ENCODE data around the gene BAIAP2L2.
"Not testable (repeated sequence)": the region's sequence is repeated elsewhere in the genome, so short reads cannot be mapped to it uniquely, and the experiment has no call there.

The BAIAP2L2 gene

DNA sequence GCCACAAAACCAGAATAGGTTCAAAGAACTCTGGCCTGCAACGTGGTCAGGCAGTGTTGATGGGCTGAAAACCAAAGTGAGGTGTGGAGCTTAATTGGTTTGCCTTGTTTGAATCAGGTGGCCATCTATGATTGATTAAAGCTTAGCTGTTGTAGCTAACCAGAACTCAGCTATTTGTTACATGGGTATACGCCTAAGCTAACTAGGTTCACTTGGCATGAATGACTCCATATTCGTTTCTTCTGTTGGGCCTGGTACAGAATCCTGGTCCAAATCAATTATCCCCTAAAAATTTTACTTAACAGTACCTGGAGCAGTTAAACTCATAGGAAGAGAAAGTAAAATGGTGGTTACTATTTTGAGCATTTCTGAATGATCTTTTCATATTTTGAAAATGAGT lies 7.7 kb upstream of the BAIAP2L2 start:
- no peaks in the 10 kb centered on the region for H3K27me3 Mint-ChIP-seq
- no peaks in the 10 kb centered on the region for H3K9me3 Mint-ChIP-seq (ENCODE audit: low read depth)
- no peak overlapping the region for H3K27ac Mint-ChIP-seq
- H3K4me3 Mint-ChIP-seq = no peak overlapping the region
- peaks cover 3% of the 10 kb centered on the region for H3K4me1 Mint-ChIP-seq (ENCODE audit: low read depth)
- peaks cover 2% of the 10 kb centered on the region for H3K36me3 Mint-ChIP-seq

DNA sequence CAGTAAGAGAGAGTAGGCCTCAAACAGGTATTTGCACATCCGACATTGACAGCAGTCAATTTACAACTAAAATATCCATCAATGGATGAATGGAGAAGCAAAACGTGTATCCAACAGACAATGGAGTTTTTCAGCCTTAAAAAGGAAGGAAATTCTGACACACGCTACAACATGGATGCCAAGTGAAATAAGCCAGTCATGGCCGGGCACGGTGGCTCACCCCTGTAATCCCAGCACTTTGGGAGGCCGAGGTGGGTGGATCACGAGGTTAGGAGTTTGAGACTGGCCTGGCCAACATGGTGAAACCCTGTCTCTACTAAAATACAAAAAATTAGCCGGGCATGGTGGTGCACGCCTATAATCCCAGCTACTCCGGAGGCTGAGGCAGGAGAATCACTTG lies 7.1 kb upstream of the BAIAP2L2 start:
- H3K36me3 Mint-ChIP-seq; H3K4me1 Mint-ChIP-seq (ENCODE audit: low read depth); H3K4me3 Mint-ChIP-seq; H3K27ac Mint-ChIP-seq; H3K9me3 Mint-ChIP-seq (ENCODE audit: low read depth); H3K27me3 Mint-ChIP-seq: not testable (repeated sequence)

DNA sequence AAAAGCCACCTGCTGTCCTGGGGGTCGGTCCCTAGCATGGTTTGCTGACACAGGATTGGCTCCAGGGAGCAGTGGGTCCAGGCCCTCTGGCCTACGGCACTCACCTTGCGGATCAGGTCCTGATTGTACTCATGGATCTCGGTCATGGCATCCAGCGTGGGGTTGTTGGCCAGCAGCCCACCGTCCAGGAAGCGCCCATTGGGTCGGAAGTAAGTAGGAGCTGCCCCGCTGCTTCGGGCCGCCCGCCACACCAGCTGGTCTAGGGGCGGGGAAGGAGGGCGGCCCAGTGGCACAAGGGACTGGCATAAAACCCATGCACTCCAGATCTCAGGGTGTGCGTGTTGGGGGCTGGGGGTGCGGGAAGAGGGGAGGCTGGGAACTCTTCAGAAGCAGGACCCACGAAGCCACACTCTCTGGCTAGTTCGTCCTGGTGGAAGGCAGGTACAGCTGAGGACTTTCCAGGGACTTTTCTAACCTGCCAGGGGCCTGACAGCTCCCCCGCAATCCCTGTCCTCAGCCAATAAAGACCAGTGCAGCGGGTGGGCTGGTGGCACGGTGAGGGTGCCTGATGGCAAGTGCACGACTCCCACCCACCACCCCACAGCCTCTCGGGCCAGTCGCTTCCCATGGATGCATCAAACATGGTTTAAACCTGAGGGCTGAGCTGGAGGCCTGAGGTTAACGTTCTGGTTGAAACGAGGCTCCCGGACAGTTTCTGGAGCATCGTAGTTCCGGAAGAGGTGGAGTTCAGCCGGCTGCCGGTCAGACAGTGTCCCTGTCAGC lies 5.1 kb upstream of the BAIAP2L2 start:
- H3K4me1 Mint-ChIP-seq (ENCODE audit: low read depth) = peaks cover 3% of the 10 kb centered on the region

DNA sequence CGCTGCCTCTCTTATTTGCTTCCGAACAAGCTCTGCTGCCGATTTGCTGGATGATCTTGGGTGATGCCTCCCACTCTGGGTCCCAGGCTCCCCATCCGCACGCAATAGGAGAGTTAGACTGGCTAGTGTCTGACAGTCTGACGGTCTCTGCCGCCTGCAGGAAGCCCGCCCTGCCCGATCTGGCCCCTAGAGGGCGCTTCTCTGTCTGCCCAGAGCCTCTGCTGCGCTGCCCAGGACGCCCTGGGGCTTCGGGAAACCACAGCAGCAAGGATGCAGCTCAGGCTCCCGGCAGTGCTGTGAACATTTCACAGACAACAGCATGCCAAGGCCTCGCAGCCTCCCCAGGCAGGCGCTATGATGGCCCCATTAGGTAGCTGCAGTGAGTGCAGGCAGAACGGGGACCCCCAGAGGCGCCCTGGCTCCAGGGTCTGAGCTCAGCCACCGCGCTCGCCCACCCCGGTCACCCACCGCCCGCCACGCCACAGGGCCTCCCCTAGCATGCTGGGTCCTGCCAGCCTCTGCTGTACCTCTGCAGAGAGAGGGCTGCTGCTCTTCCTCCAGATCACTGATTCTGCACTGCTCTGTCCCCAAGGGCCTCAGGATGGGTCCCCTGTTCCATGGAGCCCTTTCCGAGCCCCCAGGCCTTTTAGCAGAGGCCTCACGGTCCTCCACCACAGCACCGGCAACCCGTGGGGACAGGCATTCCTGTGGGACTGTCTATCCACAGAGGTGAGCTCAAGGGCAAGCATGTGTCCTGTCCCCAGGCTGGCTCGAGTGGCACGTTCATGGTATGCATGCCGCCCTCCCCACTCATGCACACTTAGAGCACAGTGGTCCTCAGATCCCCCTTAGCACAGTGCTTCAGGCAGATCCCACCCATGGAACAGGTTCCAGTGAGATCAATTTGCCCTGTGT lies 4.3 kb upstream of the BAIAP2L2 start:
- H3K27ac Mint-ChIP-seq = no peak overlapping the region
- no peaks in the 10 kb centered on the region for H3K27me3 Mint-ChIP-seq
- H3K36me3 Mint-ChIP-seq = peaks cover 2% of the 10 kb centered on the region
- H3K4me1 Mint-ChIP-seq (ENCODE audit: low read depth) = peaks cover 3% of the 10 kb centered on the region
- H3K4me3 Mint-ChIP-seq = no peak overlapping the region
- H3K9me3 Mint-ChIP-seq (ENCODE audit: low read depth) = no peaks in the 10 kb centered on the region

More for the DNA sequence above, 5.1 kb upstream of the BAIAP2L2 start:
- H3K27ac Mint-ChIP-seq = no peak overlapping the region
- H3K27me3 Mint-ChIP-seq = no peaks in the 10 kb centered on the region
- H3K36me3 Mint-ChIP-seq = peaks cover 2% of the 10 kb centered on the region
- H3K4me3 Mint-ChIP-seq = no peak overlapping the region
- no peaks in the 10 kb centered on the region for H3K9me3 Mint-ChIP-seq (ENCODE audit: low read depth)

DNA sequence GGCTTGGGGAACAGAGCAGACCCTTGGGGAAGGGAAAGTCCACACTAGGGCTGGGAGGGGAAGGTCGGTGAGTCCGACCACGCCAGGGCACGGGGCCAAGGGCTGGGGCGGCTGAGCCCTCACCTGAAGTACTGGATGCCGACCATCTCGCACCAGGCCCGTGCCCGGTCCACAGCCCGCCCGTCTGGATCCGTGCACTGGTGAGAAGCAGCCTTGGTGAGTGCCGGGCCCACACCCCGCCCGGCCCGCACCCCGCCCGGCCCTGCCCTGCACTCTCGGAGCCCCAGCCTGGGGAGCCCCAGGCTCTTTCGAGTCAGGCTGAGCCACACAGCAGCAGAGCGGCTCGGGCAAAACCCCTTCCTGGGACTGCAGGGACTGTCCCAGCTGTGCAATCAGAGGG lies 1.9 kb upstream of the BAIAP2L2 start:
- Mint-ChIP-seq H3K9me3 (ENCODE audit: low read depth) (no peaks in the 10 kb centered on the region), H3K36me3 (peaks cover 2% of the 10 kb centered on the region), H3K4me1 (ENCODE audit: low read depth) (peaks cover 3% of the 10 kb centered on the region), H3K27me3 (no peaks in the 10 kb centered on the region), H3K27ac (no peak overlapping the region), H3K4me3 (no peak overlapping the region)

DNA sequence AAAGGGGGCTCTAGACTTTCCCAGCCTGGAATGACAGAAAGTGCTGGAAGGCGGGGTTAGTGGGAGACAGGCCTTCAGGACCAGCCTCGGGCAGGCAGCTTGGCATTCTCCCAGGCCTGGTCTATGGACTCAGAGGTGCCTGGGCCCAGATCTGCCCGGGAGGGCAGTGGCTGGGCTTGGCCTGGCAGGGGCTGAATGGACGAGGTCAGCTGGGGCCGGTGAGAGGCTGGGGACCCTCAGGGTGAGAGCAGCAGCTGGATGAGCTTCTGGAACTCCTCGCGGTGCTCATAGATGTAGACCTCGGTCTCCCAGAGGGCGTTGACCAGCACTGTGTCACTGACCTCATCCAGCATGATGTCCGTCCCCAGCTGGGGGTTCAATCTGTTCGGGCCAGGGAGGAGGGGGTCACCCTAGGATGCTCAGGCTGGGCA lies 1.5 kb upstream of the BAIAP2L2 start:
- peaks cover 3% of the 10 kb centered on the region for H3K4me1 Mint-ChIP-seq (ENCODE audit: low read depth)
- H3K27me3 Mint-ChIP-seq = no peaks in the 10 kb centered on the region
- peaks cover 2% of the 10 kb centered on the region for H3K36me3 Mint-ChIP-seq
- H3K9me3 Mint-ChIP-seq (ENCODE audit: low read depth) = no peaks in the 10 kb centered on the region
- H3K27ac Mint-ChIP-seq = no peak overlapping the region
- no peak overlapping the region for H3K4me3 Mint-ChIP-seq

DNA sequence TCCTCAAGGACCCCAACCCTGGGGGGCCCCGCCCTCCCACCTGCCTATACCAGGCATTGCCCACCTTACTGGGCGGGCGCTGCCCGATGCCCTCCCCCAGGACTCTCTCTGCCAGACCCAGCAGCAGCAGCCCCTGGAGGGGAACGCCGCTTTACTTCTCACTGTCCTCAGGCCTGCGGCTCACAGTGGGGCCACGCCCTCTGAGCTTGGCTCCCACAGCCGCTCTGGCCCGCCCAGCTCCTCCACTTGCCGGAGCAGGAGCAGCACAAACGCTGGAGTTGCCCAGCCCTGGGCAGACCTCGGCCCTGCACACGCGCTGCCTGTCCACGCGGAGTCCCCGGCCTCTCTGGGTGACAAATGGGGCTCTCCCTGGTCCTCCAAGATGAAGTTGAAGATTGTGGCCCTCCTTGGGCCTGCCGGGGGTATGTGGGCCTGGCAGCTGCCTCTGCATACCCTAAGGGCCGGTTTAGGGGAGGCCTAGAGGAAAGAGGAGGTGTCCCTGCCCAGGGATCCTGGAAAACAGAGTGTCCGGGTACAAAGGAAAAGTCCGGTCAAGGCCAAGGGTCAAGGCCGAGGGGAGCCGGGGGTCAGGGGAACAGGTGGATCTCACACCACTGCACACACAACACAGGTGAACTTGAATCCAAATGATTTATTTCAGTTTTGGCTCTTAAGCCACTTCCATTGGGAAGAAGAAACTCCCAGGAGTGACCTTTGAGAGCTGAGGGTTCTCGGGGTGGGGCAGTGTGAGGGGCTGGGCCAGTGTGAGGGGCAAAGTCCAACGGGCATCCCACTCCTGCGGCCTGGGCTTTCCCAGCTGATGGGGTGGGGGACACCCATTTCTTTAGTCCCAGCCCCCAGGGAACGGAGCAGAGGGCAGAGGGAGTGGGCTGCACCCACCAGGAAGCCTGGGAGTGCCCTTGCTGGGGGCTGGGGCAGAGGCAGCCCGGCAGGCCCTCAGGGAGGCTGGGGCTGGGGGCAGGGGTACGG lies 674 bp upstream of the BAIAP2L2 start:
- H3K36me3 Mint-ChIP-seq = peaks cover 2% of the 10 kb centered on the region
- H3K9me3 Mint-ChIP-seq (ENCODE audit: low read depth) = no peaks in the 10 kb centered on the region
- no peak overlapping the region for H3K4me3 Mint-ChIP-seq
- no peaks in the 10 kb centered on the region for H3K27me3 Mint-ChIP-seq
- peaks cover 3% of the 10 kb centered on the region for H3K4me1 Mint-ChIP-seq (ENCODE audit: low read depth)
- no peak overlapping the region for H3K27ac Mint-ChIP-seq

DNA sequence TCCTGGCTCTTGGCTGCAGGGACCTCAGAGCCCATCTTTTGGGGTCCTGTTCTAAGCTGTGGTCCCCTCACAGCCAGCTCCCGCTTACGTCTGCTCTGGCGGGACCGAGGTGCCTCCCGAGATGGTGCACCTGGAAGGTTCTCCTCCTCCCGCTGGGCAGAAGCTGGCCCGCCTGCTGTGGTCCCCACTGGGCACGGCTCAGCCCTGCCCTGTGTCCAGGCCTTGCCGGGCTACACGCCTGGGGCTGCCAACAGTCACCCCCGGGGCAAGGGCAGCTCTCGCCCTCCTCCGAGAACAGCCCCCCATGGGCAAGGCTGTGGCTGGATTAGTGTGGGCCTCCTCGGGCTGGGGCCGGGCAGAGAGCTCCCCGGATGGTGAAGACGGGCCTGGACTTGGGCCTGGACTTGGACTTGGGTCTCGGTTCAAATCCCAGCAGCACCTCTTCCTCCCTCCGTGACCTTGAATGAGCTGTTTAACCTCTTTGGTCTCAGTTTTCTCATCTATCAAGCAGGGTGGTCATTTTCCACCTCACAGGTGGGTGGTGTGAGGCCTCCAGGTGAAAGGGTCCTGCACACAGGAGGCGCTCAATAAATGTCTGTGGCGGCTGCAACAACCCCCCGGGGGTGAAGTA lies 998 bp downstream of the BAIAP2L2 start:
- Mint-ChIP-seq H3K4me1 (ENCODE audit: low read depth) (peaks cover 3% of the 10 kb centered on the region), H3K27ac (peak overlapping the region; percentile 58), H3K27me3 (no peaks in the 10 kb centered on the region), H3K36me3 (peaks cover 2% of the 10 kb centered on the region), H3K4me3 (no peak overlapping the region), H3K9me3 (ENCODE audit: low read depth) (no peaks in the 10 kb centered on the region)

DNA sequence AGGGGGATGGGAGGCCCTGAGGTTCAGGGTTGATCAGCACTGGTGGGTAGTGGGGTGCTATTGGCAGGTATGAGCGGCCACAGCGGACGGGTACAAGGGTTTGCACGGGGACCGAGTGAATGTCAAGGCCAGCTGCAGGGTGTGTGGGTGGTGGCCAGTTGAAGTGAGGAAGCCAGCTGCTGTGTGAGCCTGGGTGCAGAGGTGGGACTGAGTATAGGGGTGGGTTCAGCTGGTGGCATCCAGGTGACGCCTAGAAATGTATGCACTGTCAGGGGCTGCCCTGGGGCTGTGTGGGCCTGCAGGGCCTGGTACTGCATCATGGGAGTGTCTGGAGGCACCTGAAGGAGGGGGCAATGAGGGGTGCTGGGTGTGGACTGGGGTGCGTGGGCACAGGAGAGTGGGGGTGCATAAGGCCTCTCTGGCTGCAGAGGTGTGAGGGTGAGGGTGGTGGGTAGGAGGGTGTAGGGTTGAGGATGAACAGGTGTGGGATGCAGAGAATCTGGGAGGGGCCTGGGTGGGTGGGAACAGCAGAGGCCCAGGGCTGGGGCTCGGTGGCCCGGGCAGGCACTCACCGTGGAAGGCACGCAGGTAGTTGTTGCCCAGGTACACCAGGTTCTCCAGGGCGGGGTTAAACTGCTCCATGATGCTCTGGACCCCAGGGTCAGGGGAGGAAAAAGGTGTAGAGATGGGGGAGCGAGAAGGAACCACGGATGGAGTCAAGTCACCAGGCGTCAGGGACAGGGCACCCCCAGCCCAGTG lies 1.7 kb downstream of the BAIAP2L2 start:
- Mint-ChIP-seq H3K4me3 (no peak overlapping the region), H3K4me1 (ENCODE audit: low read depth) (peaks cover 2% of the 10 kb centered on the region), H3K27me3 (no peaks in the 10 kb centered on the region), H3K36me3 (no peaks in the 10 kb centered on the region), H3K9me3 (ENCODE audit: low read depth) (no peaks in the 10 kb centered on the region), H3K27ac (no peak overlapping the region)

DNA sequence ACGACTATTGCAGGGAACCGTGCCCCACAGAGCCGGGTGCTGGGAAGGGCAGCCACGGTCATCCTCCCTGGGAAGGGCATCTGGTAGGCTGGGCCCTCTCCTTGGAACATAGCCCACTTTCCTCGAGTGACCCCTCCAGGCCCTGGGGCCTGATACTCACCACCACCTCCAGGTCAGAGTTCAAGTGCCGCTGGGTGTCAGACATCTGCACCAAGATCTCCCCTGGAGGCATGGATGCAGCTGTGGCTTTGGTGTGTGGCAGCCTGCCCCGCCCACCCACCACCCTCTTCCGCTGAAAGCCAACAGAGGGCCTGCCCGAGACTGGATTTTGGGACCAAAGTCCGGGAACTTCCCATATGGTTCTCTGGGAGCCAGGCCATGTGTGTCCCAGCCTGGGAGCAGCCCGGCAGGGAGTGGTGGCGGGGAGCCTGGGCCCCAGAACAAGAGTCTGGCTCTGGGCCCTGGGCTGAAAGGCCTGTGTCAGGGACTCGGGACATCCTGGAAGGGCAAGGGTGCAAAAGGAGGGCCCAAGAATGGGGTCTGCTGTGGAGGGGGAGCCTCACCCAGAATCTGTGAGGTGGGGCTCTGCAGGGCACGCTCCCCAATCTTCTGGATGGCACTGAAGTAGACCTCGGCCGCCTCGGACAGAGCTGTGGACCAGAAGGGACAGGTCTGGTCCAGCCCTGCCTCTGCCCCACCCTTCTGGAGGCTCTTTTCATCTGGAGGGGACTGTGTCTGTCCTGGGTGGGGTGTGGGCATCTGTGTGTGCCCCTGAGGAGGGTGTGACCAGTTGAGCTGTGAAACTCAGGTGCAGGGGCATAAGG lies 2.6 kb downstream of the BAIAP2L2 start:
- Mint-ChIP-seq H3K36me3 (no peaks in the 10 kb centered on the region), H3K4me1 (ENCODE audit: low read depth) (peaks cover 2% of the 10 kb centered on the region), H3K9me3 (ENCODE audit: low read depth) (no peaks in the 10 kb centered on the region), H3K4me3 (no peak overlapping the region), H3K27ac (no peak overlapping the region), H3K27me3 (no peaks in the 10 kb centered on the region)

DNA sequence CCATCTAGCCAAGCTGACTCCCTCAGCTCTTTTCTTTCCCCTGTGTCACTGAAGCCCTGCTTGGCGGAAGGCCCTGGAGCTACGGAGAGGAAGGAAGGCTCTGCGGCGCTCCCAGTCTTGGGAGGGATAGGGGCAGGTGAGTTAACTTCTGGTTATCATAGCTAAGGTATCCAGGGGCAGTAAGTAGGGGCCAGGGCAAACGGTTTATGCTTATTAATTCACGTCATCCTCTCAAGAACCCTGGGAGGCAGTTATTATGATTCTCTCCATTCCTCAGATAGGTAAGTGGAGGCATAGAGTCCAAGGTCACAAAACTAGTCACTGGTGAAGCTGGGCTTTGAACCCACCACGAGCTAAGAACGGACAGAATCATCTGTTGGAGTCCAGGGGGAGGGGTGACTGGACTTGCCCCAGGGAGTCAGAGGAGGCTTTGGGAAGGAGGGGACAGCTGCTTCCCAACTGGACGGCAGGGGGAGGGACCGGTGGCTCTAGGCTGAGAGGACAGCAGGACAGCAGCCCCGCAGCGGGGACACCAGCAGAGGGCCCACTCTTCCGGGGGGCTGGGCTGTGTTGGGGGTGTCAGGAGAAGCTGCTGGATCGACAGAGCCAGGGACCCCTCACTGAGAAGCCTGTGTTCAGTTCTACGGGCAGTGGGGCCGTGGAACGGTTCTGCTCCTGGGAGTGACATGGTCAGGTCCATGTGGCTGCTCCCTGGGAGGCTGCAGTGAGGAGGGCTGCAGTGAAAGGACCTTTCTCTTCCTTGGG lies 3.5 kb downstream of the BAIAP2L2 start:
- Mint-ChIP-seq H3K27ac (no peak overlapping the region), H3K4me3 (no peak overlapping the region)

DNA sequence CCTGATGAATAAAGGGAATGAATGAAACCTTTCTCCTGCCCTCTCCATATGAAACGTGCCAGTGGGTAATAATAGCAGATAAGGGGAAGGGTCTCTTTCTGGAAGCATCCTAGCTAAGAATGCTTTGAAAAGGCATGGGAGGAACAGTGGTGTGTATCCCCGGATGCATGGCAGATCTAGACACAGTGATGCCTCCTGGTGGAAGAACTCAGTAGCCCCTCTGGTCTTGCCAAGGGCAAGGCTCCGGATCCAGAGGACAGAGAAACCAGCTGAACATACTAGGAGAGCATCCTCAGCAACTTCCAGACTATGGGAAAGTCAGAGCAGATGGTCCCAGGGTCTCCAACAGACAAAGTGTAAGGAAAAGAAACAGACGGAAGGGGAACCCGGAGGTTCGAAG lies 6.4 kb downstream of the BAIAP2L2 start:
- H3K36me3 Mint-ChIP-seq = no peaks in the 10 kb centered on the region
- H3K4me1 Mint-ChIP-seq (ENCODE audit: low read depth) = peaks cover 2% of the 10 kb centered on the region
- H3K27ac Mint-ChIP-seq = no peak overlapping the region
- no peaks in the 10 kb centered on the region for H3K27me3 Mint-ChIP-seq
- no peak overlapping the region for H3K4me3 Mint-ChIP-seq
- no peaks in the 10 kb centered on the region for H3K9me3 Mint-ChIP-seq (ENCODE audit: low read depth)

More for the DNA sequence above, 3.5 kb downstream of the BAIAP2L2 start:
- Mint-ChIP-seq H3K36me3 (no peaks in the 10 kb centered on the region), H3K27me3 (no peaks in the 10 kb centered on the region), H3K9me3 (ENCODE audit: low read depth) (no peaks in the 10 kb centered on the region), H3K4me1 (ENCODE audit: low read depth) (peaks cover 2% of the 10 kb centered on the region)

Measured in activated naive CD8-positive, alpha-beta T cell (primary cell).